ENCODE data around the gene MS4A6A. TPM values are rescaled to one million over a fixed set of nuclear protein-coding genes. Genes with fewer than 3 reads are reported as not detected.
"Not testable (repeated sequence)": the region's sequence is repeated elsewhere in the genome, so short reads cannot be mapped to it uniquely, and the experiment has no call there.

The MS4A6A gene
- total and polyA plus RNA-seq, 2 donors (not counting 1 experiment from before 2014, with no cell fraction given): 0.34 to 4.1 TPM

DNA sequence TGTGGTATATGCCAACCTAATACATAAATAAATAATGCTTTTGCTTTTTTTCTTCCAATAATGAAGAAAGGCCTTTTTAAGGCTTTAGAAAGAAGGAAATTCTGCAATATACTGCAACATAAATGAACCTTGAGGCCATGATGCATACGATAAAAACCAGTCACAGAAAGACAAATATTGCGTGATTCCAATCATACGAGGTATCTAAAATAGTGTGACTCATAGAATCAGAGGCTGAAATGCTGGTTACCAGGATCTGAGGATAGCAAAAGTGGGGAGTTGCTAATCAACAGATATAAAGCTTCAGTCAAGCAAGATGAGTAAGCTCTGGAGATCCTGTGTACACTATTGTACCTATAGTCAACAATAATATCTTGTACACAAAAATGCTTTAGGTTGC lies 24.2 kb downstream of the MS4A6A start:
- ChIA-PET POLR2A (no interaction called here), CTCF (no interaction called here)
- H3K9me3 Mint-ChIP-seq (ENCODE audit: insufficient read depth): peaks cover 3% of the 10 kb centered on the region

DNA sequence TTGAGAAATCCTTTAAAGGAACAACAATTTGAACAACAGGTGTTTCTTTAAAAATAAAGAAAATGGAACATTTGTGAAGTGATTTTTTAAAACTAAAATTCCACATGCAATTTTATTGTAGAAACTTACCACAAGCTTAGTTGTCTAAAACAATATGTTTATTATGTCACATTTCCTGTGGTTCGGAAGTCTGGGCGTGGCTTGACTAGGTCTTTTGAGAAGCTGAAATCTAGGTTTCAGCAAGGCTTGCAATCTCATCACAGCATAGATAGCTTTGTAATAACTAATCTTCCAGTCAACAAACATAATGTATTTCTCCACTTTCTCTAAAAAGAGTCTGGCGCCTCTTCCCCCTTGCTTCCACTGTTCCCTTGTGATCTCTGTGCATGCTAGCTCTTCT lies 27.0 kb downstream of the MS4A6A start:
- H3K27ac ChIP-seq (ENCODE audit: low read length in 2 of 2): no peak overlapping the region
- no peaks in the 10 kb centered on the region for H3K36me3 ChIP-seq (replicated peaks in 1 of 2; ENCODE audit: control extremely low read depth in 1 of 2, control insufficient read depth in 1 of 2, extremely low read depth in 1 of 2, insufficient read depth in 2 of 2, low read length in 1 of 2)
- H2AFZ ChIP-seq (ENCODE audit: insufficient read depth, low read depth, low read length, poor library complexity, severe bottlenecking): no peak overlapping the region
- no peaks in the 10 kb centered on the region for H3K79me2 ChIP-seq (ENCODE audit: control insufficient read depth, insufficient read depth, low read length)
- no peak overlapping the region for H3K4me2 ChIP-seq (replicated peaks; ENCODE audit: low read depth, low read length, poor library complexity, severe bottlenecking)
- H3K27me3 ChIP-seq (replicated peaks in 1 of 4; ENCODE audit: control extremely low read depth in 1 of 4, control insufficient read depth in 3 of 4, insufficient read depth in 4 of 4, low read length in 3 of 4): peaks cover 0 to 5% (median 1%) of the 10 kb centered on the region in 4 experiments
- no peaks in the 10 kb centered on the region for H4K20me1 ChIP-seq (ENCODE audit: control insufficient read depth, insufficient read depth, low read length, poor library complexity, severe bottlenecking)
- intact Hi-C loops (cut with micrococcal nuclease): no loop called here
- no peaks in the 10 kb centered on the region for H3K4me1 ChIP-seq (ENCODE audit: control insufficient read depth in 2 of 2, insufficient read depth in 2 of 2, low read length in 2 of 2)
- H3K27me3 Mint-ChIP-seq: peaks cover 5% of the 10 kb centered on the region
- peaks cover 0 to 2% (median 1%) of the 10 kb centered on the region in 3 donors for H3K9me3 ChIP-seq (ENCODE audit: control extremely low read depth in 1 of 3, control insufficient read depth in 2 of 3, insufficient read depth in 1 of 3, low read length in 2 of 3)
- no peak overlapping the region for H3K4me3 Mint-ChIP-seq
- no peak for TF ChIP-seq EZH2 (IDR thresholded peaks at IDR 0.05; ENCODE audit: borderline replicate concordance, insufficient read depth, low read depth, low read length, poor library complexity, severe bottlenecking)
- TF ChIP-seq, protein P1, sequence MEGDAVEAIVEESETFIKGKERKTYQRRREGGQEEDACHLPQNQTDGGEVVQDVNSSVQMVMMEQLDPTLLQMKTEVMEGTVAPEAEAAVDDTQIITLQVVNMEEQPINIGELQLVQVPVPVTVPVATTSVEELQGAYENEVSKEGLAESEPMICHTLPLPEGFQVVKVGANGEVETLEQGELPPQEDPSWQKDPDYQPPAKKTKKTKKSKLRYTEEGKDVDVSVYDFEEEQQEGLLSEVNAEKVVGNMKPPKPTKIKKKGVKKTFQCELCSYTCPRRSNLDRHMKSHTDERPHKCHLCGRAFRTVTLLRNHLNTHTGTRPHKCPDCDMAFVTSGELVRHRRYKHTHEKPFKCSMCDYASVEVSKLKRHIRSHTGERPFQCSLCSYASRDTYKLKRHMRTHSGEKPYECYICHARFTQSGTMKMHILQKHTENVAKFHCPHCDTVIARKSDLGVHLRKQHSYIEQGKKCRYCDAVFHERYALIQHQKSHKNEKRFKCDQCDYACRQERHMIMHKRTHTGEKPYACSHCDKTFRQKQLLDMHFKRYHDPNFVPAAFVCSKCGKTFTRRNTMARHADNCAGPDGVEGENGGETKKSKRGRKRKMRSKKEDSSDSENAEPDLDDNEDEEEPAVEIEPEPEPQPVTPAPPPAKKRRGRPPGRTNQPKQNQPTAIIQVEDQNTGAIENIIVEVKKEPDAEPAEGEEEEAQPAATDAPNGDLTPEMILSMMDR (IDR thresholded peaks at IDR 0.05): no peak
- H3K9me3 Mint-ChIP-seq (ENCODE audit: insufficient read depth): peaks cover 3% of the 10 kb centered on the region
- no peak overlapping the region for H3K27ac Mint-ChIP-seq
- ChIA-PET POLR2A (no interaction called here), CTCF (no interaction called here)
- peaks cover 3% of the 10 kb centered on the region for H3K4me1 Mint-ChIP-seq
- DNase-seq (no peak), ATAC-seq (ENCODE audit: low read depth) (no peak)
- H3K9ac ChIP-seq (ENCODE audit: low read length): no peak overlapping the region
- WGBS (ENCODE audit: insufficient coverage): 88% methylated on average over 1 of the region's 3 CpGs
- no peak overlapping the region for H3K4me3 ChIP-seq (ENCODE audit: control extremely low read depth in 1 of 5, extremely low read depth in 1 of 5, insufficient read depth in 1 of 5, low read depth in 2 of 5, low read length in 4 of 5)

More for the DNA sequence above, 24.2 kb downstream of the MS4A6A start:
- Histone ChIP-seq H3K27me3 (replicated peaks in 1 of 4; ENCODE audit: control extremely low read depth in 1 of 4, control insufficient read depth in 3 of 4, insufficient read depth in 4 of 4, low read length in 3 of 4) (peaks cover 0 to 5% (median 1%) of the 10 kb centered on the region in 4 experiments), H4K20me1 (ENCODE audit: control insufficient read depth, insufficient read depth, low read length, poor library complexity, severe bottlenecking) (no peaks in the 10 kb centered on the region), H2AFZ (ENCODE audit: insufficient read depth, low read depth, low read length, poor library complexity, severe bottlenecking) (no peak overlapping the region), H3K4me1 (ENCODE audit: control insufficient read depth in 2 of 2, insufficient read depth in 2 of 2, low read length in 2 of 2) (no peaks in the 10 kb centered on the region), H3K4me3 (ENCODE audit: control extremely low read depth in 1 of 5, extremely low read depth in 1 of 5, insufficient read depth in 1 of 5, low read depth in 2 of 5, low read length in 4 of 5) (no peak overlapping the region), H3K9ac (ENCODE audit: low read length) (no peak overlapping the region), H3K9me3 (ENCODE audit: control extremely low read depth in 1 of 3, control insufficient read depth in 2 of 3, insufficient read depth in 1 of 3, low read length in 2 of 3) (peaks cover 0 to 2% (median 1%) of the 10 kb centered on the region in 3 donors), H3K36me3 (replicated peaks in 1 of 2; ENCODE audit: control extremely low read depth in 1 of 2, control insufficient read depth in 1 of 2, extremely low read depth in 1 of 2, insufficient read depth in 2 of 2, low read length in 1 of 2) (no peaks in the 10 kb centered on the region), H3K79me2 (ENCODE audit: control insufficient read depth, insufficient read depth, low read length) (no peaks in the 10 kb centered on the region), H3K27ac (ENCODE audit: low read length in 2 of 2) (no peak overlapping the region), H3K4me2 (replicated peaks; ENCODE audit: low read depth, low read length, poor library complexity, severe bottlenecking) (no peak overlapping the region)
- TF ChIP-seq, protein P1 (IDR thresholded peaks at IDR 0.05): no peak
- Mint-ChIP-seq H3K4me1 (peaks cover 3% of the 10 kb centered on the region), H3K27me3 (peaks cover 7% of the 10 kb centered on the region), H3K4me3 (no peak overlapping the region), H3K27ac (no peak overlapping the region)
- intact Hi-C loops (cut with micrococcal nuclease): no loop called here
- ATAC-seq (ENCODE audit: low read depth) (no peak), DNase-seq (no peak)
- 100% methylated on average over 2 of the region's 3 CpGs for WGBS (ENCODE audit: insufficient coverage)

DNA sequence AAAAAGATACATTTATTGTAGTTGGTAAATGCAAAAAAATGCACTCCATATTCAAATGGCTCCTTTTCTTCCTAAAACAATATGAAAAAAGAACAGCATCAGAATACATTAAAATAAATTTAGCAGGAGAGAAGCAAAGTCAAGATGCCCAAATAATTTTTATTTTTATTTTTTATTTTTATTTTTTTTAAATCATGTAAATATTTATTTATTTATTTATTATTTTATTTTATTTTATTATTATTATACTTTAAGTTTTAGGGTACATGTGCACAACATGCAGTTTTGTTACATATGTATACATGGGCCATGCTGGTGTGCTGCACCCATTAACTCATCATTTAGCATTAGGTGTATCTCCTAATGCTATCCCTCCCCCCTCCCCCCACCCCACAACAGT lies 30.2 kb downstream of the MS4A6A start:
- ATAC-seq (ENCODE audit: low read depth); H3K9ac ChIP-seq (ENCODE audit: low read length); H3K27me3 Mint-ChIP-seq; H3K4me2 ChIP-seq (replicated peaks; ENCODE audit: low read depth, low read length, poor library complexity, severe bottlenecking); intact Hi-C loops (cut with micrococcal nuclease); H3K27ac ChIP-seq (ENCODE audit: low read length in 2 of 2); H3K4me1 Mint-ChIP-seq; DNase-seq; H4K20me1 ChIP-seq (ENCODE audit: control insufficient read depth, insufficient read depth, low read length, poor library complexity, severe bottlenecking); H3K79me2 ChIP-seq (ENCODE audit: control insufficient read depth, insufficient read depth, low read length); H3K36me3 ChIP-seq (replicated peaks in 1 of 2; ENCODE audit: control extremely low read depth in 1 of 2, control insufficient read depth in 1 of 2, extremely low read depth in 1 of 2, insufficient read depth in 2 of 2, low read length in 1 of 2); CTCF ChIA-PET; H3K4me3 ChIP-seq (ENCODE audit: control extremely low read depth in 1 of 5, extremely low read depth in 1 of 5, insufficient read depth in 1 of 5, low read depth in 2 of 5, low read length in 4 of 5); POLR2A ChIA-PET; H3K27me3 ChIP-seq (replicated peaks in 1 of 4; ENCODE audit: control extremely low read depth in 1 of 4, control insufficient read depth in 3 of 4, insufficient read depth in 4 of 4, low read length in 3 of 4); H3K9me3 ChIP-seq (ENCODE audit: control extremely low read depth in 1 of 3, control insufficient read depth in 2 of 3, insufficient read depth in 1 of 3, low read length in 2 of 3); H3K9me3 Mint-ChIP-seq (ENCODE audit: insufficient read depth); H2AFZ ChIP-seq (ENCODE audit: insufficient read depth, low read depth, low read length, poor library complexity, severe bottlenecking); H3K4me1 ChIP-seq (ENCODE audit: control insufficient read depth in 2 of 2, insufficient read depth in 2 of 2, low read length in 2 of 2); H3K27ac Mint-ChIP-seq; H3K4me3 Mint-ChIP-seq: not testable (repeated sequence)
